ENCODE results near the gene ADAMTS14. TPM values are rescaled to one million over a fixed set of nuclear protein-coding genes. Genes with fewer than 3 reads are reported as not detected.

ADAMTS14 gene
- polyA plus RNA-seq, 1 donor (not counting 4 experiments of a cell fraction or from before 2014, with no cell fraction given) = 0.09 TPM

DNA sequence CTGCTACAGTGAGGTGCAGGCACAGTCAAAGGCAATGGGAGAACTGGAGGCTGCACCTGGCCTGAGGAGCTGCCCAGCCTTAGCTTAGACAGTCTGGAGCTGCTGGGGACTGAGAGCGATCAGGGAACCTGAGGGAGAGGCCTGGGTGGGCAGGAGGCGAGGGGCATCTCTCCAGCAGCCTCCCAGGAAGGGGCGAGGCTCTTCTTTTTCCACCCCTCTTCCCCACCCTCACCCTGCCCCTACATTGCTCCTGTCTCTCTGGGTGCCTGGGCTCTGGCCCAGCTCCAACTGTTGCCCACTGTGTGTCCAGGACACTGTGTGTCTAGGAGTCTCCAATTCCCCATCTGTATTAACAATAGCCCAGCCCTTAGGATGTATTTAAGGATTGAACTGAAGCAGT, 76.0 kb downstream of the ADAMTS14 start:
- no peak for FAIRE-seq
- Histone ChIP-seq H3K27me3 (ENCODE audit: control insufficient read depth, extremely low read depth, insufficient read depth, low read length) (peaks cover 10% of the 10 kb centered on the region), H3K9ac (ENCODE audit: control insufficient read depth, extremely low read depth, insufficient read depth, low read length) (no peak overlapping the region), H3K36me3 (ENCODE audit: control insufficient read depth in 2 of 2, extremely low read depth in 1 of 2, insufficient read depth in 2 of 2, low read length in 2 of 2) (no peaks in the 10 kb centered on the region), H3K4me3 (ENCODE audit: control insufficient read depth in 2 of 3, extremely low read depth in 1 of 3, insufficient read depth in 2 of 3, low read depth in 1 of 3, low read length in 3 of 3) (no peak overlapping the region), H3K27ac (ENCODE audit: control insufficient read depth, insufficient read depth, low read length) (no peak overlapping the region), H4K20me1 (ENCODE audit: control insufficient read depth, extremely low read depth, insufficient read depth, low read length) (peaks cover 3% of the 10 kb centered on the region), H3K4me1 (ENCODE audit: control insufficient read depth, extremely low read depth, insufficient read depth, low read length) (no peaks in the 10 kb centered on the region), H3K9me1 (ENCODE audit: control insufficient read depth, extremely low read depth, insufficient read depth, low read length) (no peaks in the 10 kb centered on the region), H3K79me2 (ENCODE audit: control insufficient read depth, insufficient read depth, low read length) (no peaks in the 10 kb centered on the region), H2AFZ (ENCODE audit: control insufficient read depth, low read length) (no peak overlapping the region), H3K9me3 (ENCODE audit: control insufficient read depth, low read depth, low read length) (no peaks in the 10 kb centered on the region), H3K4me2 (ENCODE audit: control insufficient read depth, extremely low read depth, insufficient read depth, low read depth, low read length) (no peak overlapping the region)
- dilution Hi-C loops (cut with MboI; ENCODE audit: extremely low pct_ligation_motif_present, low sequenced_read_pairs) = no loop called here
- TF ChIP-seq EZH2 (IDR thresholded peaks at IDR 0.05; ENCODE audit: low read length) = no peak
- TF ChIP-seq, protein P1, sequence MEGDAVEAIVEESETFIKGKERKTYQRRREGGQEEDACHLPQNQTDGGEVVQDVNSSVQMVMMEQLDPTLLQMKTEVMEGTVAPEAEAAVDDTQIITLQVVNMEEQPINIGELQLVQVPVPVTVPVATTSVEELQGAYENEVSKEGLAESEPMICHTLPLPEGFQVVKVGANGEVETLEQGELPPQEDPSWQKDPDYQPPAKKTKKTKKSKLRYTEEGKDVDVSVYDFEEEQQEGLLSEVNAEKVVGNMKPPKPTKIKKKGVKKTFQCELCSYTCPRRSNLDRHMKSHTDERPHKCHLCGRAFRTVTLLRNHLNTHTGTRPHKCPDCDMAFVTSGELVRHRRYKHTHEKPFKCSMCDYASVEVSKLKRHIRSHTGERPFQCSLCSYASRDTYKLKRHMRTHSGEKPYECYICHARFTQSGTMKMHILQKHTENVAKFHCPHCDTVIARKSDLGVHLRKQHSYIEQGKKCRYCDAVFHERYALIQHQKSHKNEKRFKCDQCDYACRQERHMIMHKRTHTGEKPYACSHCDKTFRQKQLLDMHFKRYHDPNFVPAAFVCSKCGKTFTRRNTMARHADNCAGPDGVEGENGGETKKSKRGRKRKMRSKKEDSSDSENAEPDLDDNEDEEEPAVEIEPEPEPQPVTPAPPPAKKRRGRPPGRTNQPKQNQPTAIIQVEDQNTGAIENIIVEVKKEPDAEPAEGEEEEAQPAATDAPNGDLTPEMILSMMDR (optimal IDR thresholded peaks at IDR 0.05 in 1 of 3, IDR thresholded peaks at IDR 0.05 in 1 of 3, conservative IDR thresholded peaks at IDR 0.05 in 1 of 3; ENCODE audit: extremely low read depth in 1 of 3, insufficient read depth in 2 of 3, low read length in 3 of 3) = no peak
- no peak for DNase-seq (ENCODE audit: low read depth, low spot score)

DNA sequence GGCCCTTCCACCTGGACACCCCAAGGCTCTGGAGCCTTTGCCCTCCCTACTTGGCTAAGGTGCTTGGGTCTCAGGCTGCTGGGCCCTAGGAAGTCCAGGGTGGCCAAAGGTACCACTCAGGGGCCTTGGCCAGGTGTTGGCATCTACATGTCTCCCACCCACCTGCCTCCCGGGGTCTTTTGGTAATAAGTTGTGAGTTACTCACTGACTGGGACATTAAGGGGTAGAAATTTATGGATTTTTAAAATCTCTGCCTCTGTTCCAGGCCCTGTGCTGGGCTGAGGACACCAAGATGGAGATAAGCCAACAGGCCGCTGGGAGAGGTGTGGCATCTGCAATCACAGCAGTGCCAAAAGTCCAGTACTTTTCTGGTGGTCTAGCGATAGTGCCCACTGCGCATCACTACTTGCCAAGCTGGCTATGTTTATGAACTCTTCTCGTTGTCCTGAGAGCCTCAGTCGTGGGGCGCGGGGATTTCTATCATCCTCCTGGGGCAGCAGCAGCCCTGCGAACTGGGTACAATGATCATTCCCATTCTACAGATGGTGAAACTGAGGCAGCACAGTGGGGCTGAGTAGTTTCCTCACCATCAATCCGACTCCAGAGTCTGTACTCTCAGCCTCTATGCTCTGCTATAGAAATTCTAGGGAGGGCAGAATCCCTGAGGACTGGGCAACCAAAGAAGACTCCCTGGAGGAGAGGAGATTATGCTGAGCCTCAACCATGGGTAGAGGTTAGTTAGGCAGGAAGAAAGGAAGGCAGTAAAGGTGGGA, 76.7 kb downstream of the ADAMTS14 start:
- DNase-seq (ENCODE audit: low read depth, low spot score) (no peak), FAIRE-seq (no peak)
- Histone ChIP-seq H3K9me1 (ENCODE audit: control insufficient read depth, extremely low read depth, insufficient read depth, low read length) (no peaks in the 10 kb centered on the region), H4K20me1 (ENCODE audit: control insufficient read depth, extremely low read depth, insufficient read depth, low read length) (peaks cover 3% of the 10 kb centered on the region), H3K4me3 (ENCODE audit: control insufficient read depth in 2 of 3, extremely low read depth in 1 of 3, insufficient read depth in 2 of 3, low read depth in 1 of 3, low read length in 3 of 3) (no peak overlapping the region), H3K27me3 (ENCODE audit: control insufficient read depth, extremely low read depth, insufficient read depth, low read length) (peaks cover 10% of the 10 kb centered on the region), H3K27ac (ENCODE audit: control insufficient read depth, insufficient read depth, low read length) (no peak overlapping the region), H3K79me2 (ENCODE audit: control insufficient read depth, insufficient read depth, low read length) (no peaks in the 10 kb centered on the region), H3K9me3 (ENCODE audit: control insufficient read depth, low read depth, low read length) (no peaks in the 10 kb centered on the region), H3K4me2 (ENCODE audit: control insufficient read depth, extremely low read depth, insufficient read depth, low read depth, low read length) (no peak overlapping the region), H3K4me1 (ENCODE audit: control insufficient read depth, extremely low read depth, insufficient read depth, low read length) (no peaks in the 10 kb centered on the region), H3K9ac (ENCODE audit: control insufficient read depth, extremely low read depth, insufficient read depth, low read length) (no peak overlapping the region), H3K36me3 (ENCODE audit: control insufficient read depth in 2 of 2, extremely low read depth in 1 of 2, insufficient read depth in 2 of 2, low read length in 2 of 2) (no peaks in the 10 kb centered on the region), H2AFZ (ENCODE audit: control insufficient read depth, low read length) (no peak overlapping the region)
- dilution Hi-C loops (cut with MboI; ENCODE audit: extremely low pct_ligation_motif_present, low sequenced_read_pairs) = no loop called here
- TF ChIP-seq, protein P1 (optimal IDR thresholded peaks at IDR 0.05 in 1 of 3, IDR thresholded peaks at IDR 0.05 in 1 of 3, conservative IDR thresholded peaks at IDR 0.05 in 1 of 3; ENCODE audit: extremely low read depth in 1 of 3, insufficient read depth in 2 of 3, low read length in 3 of 3) = no peak
- no peak for TF ChIP-seq EZH2 (IDR thresholded peaks at IDR 0.05; ENCODE audit: low read length)
